HG03097 (cell line): ENCODE measurements around the gene ASCC2.
"Not testable (repeated sequence)": the region's sequence is repeated elsewhere in the genome, so short reads cannot be mapped to it uniquely, and the experiment has no call there.

Experiments used
- ATAC-seq: cut with Tn5 transposase; IDR thresholded peaks from one replicate; pipeline ENCODE4 v1.9.1; 2021; ENCODE audit not compliant: unreplicated experiment, low FRiP score

The ASCC2 gene

DNA sequence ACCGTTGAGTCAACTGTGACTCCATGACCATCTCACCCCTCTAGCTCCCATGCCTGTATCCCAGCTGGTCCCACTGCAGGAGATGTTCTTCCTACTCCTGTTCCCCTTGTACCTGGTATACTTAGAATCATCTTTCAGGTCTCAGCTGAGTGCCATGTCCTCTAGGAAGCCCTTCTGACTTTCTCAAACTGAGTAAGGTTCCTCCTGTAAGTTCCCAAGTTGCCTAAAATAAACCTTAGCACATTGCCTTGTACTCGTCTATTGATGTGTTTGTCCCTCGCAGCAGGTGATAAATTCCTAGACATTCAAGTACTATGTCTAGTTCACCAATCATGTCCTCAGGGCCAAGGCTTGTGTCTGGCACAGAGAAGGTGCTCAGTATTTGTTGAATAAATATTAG is 18.4 kb upstream of the ASCC2 start:
- no peak for ATAC-seq

GRCh38 chr22:29855611-29856181 is 17.6 kb upstream of the ASCC2 start:
- ATAC-seq: no peak

DNA sequence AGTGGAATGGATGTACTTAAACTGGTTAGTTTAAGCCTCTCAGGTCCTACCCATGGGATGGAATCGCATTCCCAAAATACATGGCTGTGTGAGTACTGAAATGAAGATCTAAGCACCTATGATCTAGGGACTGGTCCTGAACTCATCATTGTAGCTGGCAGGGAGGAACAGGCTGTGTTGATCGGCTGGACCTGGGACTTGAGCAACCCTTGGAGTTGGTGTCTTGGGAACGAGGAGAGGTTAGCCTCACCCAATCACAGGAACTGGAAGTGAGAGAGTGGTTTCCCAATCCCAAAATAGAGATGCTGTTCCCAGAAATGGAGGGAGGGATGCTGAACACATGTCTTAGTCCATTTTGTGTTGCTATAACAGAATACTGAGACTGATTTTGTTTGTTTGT is 16.4 kb upstream of the ASCC2 start:
- no peak for ATAC-seq

DNA sequence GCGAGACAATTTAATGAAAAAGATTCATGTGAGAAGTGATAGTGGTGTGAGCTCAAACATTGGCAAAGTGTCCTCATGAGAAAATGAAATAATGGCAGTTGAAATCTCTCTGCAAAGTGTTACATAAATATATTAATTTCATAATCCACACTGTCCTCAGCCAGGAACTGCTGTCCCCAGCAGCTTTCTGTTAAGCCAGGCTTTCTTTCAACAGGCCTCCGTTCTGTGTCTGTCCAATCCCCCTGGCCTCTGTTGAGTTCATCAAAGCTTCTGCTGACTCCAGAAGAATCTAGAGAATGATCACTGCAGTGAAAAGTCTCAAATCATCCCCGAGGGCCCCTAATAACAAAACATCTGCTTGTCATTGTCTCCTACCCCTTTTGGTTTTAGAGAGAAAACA is 10.0 kb upstream of the ASCC2 start:
- no peak for ATAC-seq

GRCh38 chr22:29846290-29846689 is 8.2 kb upstream of the ASCC2 start:
- no peak for ATAC-seq

- ATAC-seq: no peak
These were observed 4.7 kb upstream of the ASCC2 start for GRCh38 chr22:29842740-29843139.

GRCh38 chr22:29842172-29842571 is 4.1 kb upstream of the ASCC2 start:
- ATAC-seq: no peak

- no peak for ATAC-seq
These were observed 2.4 kb upstream of the ASCC2 start for GRCh38 chr22:29840498-29840897.

DNA sequence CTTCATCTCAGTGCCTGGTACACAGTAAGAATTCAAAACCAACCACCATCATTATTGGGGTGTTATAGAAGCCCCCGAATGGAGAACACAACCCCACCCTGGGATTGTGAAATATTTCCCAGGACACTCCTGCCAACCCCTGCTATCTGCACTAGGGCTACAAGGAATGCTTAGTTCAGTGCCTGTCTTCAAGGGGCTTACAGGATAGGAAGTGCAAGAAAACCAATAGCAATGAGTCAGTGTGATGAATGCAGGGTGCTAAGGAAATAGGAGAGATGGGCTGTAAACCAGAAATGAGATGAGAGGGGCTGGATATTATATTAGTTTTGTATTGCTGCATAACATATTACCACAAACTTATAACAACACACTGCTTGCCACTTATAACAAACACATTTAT is 965 bp upstream of the ASCC2 start:
- no peak for ATAC-seq

DNA sequence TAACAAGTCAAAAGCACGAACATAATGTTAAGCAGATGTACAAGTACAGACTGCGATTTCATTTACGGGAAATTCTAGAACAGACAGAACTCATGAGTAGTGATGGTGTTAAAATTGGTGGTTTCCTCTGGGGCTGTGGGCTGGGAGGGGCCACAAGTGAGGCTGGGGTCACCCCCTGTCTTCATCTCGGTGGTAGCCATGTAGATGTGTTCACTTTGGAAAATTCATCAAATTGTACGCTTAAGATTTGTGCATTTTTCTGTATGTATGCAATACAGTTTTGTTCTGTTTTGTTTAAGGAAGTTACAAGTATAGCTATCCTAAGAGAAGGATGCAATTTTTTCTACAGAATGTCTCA is 504 bp upstream of the ASCC2 start:
- ATAC-seq: no peak

- ATAC-seq: not testable (repeated sequence)
These were observed 1.2 kb downstream of the ASCC2 start for GRCh38 chr22:29836791-29837370.

GRCh38 chr22:29834046-29834445 is 4.0 kb downstream of the ASCC2 start:
- no peak for ATAC-seq

DNA sequence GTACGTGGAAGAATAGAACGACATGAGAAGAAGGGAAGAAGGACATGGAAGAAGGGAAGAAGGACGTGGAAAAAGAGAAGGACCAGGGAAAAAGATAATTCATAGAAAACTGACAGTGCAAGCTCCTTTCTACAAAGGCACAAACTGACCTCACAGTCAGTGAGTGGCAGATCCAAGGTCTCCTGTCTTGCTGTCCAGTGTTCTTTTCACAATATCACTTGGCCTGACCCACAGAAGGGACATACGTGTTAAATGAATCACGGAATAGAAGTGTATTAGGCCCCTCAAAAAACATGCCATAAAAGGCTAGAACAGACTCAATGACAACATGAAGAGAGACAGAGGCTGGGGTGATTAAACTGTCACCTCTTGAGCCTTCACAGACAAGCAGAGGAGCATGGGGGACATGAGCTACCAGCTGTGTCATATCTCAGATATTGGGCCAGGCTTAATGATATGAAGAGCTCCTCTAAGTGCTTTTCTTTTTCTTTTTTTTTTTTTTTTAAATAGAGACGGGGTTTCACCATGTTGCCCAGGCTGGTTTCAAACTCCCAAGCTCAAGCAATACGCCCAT is 4.6 kb downstream of the ASCC2 start:
- no peak for ATAC-seq

DNA sequence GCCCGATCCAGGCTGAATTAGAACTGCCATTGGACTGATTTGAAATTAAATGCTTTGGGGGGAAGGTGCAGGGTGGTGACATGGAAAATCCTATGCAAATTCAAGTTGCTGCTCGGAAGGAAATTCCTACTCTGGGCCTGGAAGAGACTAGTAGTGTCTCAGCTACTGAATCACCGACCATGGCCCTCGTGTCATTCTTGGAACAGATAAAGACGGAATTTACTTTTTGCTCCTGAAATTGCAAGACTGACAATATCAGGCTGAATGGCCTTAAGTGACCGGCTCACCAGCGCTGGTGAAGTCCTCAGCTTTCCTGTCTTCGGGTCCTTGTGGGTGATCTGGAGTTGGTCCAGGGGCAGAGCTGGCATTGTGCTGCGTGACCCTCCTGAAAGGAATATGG is 6.1 kb downstream of the ASCC2 start:
- ATAC-seq: no peak

DNA sequence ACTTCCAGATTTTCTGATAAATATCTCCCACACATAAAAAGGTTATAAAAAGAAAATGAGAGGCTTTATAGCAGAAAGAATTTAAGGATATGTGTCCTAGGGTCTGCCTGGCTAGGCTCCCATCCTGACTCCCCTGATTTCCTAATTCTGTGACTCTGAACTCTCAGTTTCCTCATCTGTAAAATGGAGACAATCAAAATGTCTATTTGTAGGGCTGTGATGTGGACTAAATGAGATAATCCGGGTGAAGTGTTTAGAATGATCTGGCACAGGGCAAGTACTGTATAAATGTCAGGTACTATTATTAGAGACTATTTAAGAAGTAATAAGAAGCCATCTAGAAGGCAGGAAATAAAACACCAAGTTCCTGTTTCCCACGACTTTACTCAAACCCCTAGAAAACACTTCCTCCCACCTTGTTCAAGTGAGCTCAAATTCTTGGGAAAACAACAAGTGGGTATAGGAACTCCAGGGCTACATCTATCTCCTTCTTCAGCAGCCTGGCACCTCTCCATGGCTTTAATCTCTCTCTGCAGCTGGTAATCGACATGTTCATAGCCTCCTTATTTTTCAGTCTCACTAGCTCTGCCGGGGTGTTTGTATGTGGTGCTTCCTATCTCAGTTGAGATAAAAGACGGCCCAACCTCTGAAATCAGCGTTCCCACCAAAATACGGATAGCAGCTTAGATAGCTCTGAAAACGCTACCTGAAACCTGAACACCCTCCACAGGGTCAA is 6.7 kb downstream of the ASCC2 start:
- ATAC-seq: no peak

DNA sequence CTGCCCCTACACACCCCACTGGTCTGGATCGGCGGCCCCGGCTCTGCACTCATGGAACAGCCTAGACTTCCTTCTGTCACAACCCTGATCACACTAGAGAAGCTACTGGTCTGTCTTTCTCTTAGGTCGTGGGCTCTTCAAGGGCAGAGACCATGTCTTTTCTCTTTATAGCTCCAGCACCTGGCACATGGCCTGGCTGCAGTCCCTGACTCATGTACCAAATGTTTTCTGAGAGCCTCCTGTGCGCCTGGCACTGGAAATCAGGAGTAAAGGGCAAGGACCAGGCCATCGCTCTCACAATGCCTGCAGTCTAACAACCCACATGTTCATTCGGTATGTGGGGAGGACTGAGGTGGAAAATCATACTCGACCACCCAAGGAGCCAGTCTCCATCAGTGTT is 7.5 kb downstream of the ASCC2 start:
- no peak for ATAC-seq

GRCh38 chr22:29827726-29828125 is 10.3 kb downstream of the ASCC2 start:
- not testable (repeated sequence) for ATAC-seq

- ATAC-seq: no peak
These were observed 11.0 kb downstream of the ASCC2 start for GRCh38 chr22:29827091-29827490.

DNA sequence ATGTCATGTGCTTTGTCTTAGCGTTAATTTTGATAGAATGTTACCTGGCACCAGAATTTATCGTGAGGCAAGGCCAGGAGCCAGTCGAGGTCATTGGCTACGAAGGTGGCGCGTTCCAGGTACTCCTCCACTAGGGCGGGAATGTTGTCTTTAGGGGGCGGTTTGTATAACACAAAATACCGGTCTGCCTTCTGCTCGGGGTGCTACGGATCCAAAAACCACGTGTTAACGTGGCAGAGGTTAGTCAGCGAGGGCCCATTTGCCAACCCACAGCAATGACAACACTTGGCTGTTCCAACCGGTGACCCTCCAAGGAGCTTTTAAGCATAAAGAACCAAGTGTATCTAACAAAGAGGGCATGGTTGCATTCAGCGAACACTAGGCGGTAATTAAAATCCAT is 12.5 kb downstream of the ASCC2 start:
- no peak for ATAC-seq

GRCh38 chr22:29824677-29825076 is 13.4 kb downstream of the ASCC2 start:
- no peak for ATAC-seq

- ATAC-seq: no peak
These were observed 16.6 kb downstream of the ASCC2 start for GRCh38 chr22:29821291-29822016.
